Cardiac fibroblast (primary cell): Measurements from ENCODE around the gene CHD5.
A peak's percentile ranks its signal among the peaks of the same experiment; 100 is the strongest.

Experiments
- DNase-seq, 2 donors: peaks; one replicate each; pipeline versions ENCODE4 v3.0.0 to v3.0.0-alpha.2; 2010; ENCODE audit warnings: low read depth in 2 of 2
- H3K4me3 ChIP-seq, 2 donors: replicated peaks in 1 of 2; 1 replicate in 1 of 2; 2 replicates in 1 of 2; pipeline ENCODE4 v1.5.1; 2011; ENCODE audit warnings: low read depth in 2 of 2, low read length in 2 of 2, mild to moderate bottlenecking in 2 of 2, moderate library complexity in 1 of 2
- CTCF ChIP-seq: IDR thresholded peaks from one replicate; pipeline ENCODE4 v1.5.1; 2011; ENCODE audit warnings: low read depth, mild to moderate bottlenecking, low read length, inconsistent platforms

CHD5 gene

GRCh38 chr1:6218375-6219164 is 38.4 kb upstream of the CHD5 start:
- no peak for DNase-seq
- H3K4me3 ChIP-seq: no peak overlapping the region
- TF ChIP-seq CTCF: no peak

GRCh38 chr1:6212193-6212959 is 32.3 kb upstream of the CHD5 start:
- no peak for DNase-seq
- H3K4me3 ChIP-seq: no peak overlapping the region
- no peak for TF ChIP-seq CTCF

- TF ChIP-seq CTCF: no peak
- no peak overlapping the region for H3K4me3 ChIP-seq
- no peak for DNase-seq
Measured at GRCh38 chr1:6211731-6212130, 31.6 kb upstream of the CHD5 start.

GRCh38 chr1:6210591-6211355 is 30.7 kb upstream of the CHD5 start:
- no peak for TF ChIP-seq CTCF
- DNase-seq: no peak
- H3K4me3 ChIP-seq: no peak overlapping the region

GRCh38 chr1:6209661-6210580 is 29.8 kb upstream of the CHD5 start:
- peak overlapping the region; percentile 30 to 36 for H3K4me3 ChIP-seq
- peak; percentile 17 for TF ChIP-seq CTCF
- DNase-seq: no peak
